K562 (cell line): ENCODE data around the gene IL5. TPM values are rescaled to one million over a fixed set of nuclear protein-coding genes. Genes with fewer than 3 reads are reported as not detected.

Experiments used
- ARID1B ChIP-seq: fragments of 450-650 bp; IDR thresholded peaks from 2 replicates; pipeline ENCODE4 v1.6.1; 2016; ENCODE audit warnings: antibody characterized with exemption, mild to moderate bottlenecking, inconsistent platforms
- E2F1 ChIP-seq: sonication (generic); formaldehyde crosslinking; IDR thresholded peaks from 2 replicates; pipeline ENCODE4 v1.8.1; 2023; ENCODE audit warnings: mild to moderate bottlenecking, missing genetic modification reagents, moderate library complexity
- E2F5 ChIP-seq: sonication (generic); formaldehyde crosslinking; IDR thresholded peaks from 2 replicates; pipeline ENCODE4 v1.8.0; 2022; ENCODE audit warnings: mild to moderate bottlenecking, missing genetic modification reagents
- ETV6 ChIP-seq, 3 experiments: fragments of 150-350 bp in 1 of 3; sonication (generic) in 1 of 3; formaldehyde crosslinking in 1 of 3; IDR thresholded peaks; 2 replicates each; pipeline versions ENCODE4 v1.6.1 to v1.8.0; 2014 to 2022; ENCODE audit warnings: borderline replicate concordance in 2 of 3, low read depth in 2 of 3, antibody characterized with exemption in 1 of 3, low read length in 1 of 3, mild to moderate bottlenecking in 1 of 3, missing genetic modification reagents in 1 of 3
- FOXK2 ChIP-seq, 2 experiments: fragments of 450-650 bp; IDR thresholded peaks in 1 of 2; conservative IDR thresholded peaks in 1 of 2; 2 replicates each; pipeline ENCODE4 v1.6.1; 2016; ENCODE audit warnings: low read depth in 2 of 2, mild to moderate bottlenecking in 1 of 2
- KLF16 ChIP-seq: IDR thresholded peaks from 2 replicates; pipeline ENCODE4 v1.6.1; 2016; ENCODE audit warnings: antibody characterized with exemption
- KLF6 ChIP-seq: fragments of 250-450 bp; sonication (Bioruptor Pico); IDR thresholded peaks from 2 replicates; pipeline ENCODE4 v1.4.0; 2020; ENCODE audit warnings: mild to moderate bottlenecking, moderate library complexity, borderline replicate concordance
- MAZ ChIP-seq, 2 experiments: fragments of 450-650 bp in 1 of 2; sonication (generic) in 1 of 2; formaldehyde crosslinking; IDR thresholded peaks in 1 of 2; conservative IDR thresholded peaks in 1 of 2; 2 replicates each; pipeline versions ENCODE4 v1.4.0 to v1.5.0; 2020; ENCODE audit warnings: mild to moderate bottlenecking in 1 of 2, missing genetic modification reagents in 1 of 2
- MECOM ChIP-seq: fragments of 250-450 bp; sonication (Bioruptor Pico); IDR thresholded peaks from 2 replicates; pipeline ENCODE4 v1.8.0; 2022; ENCODE audit warnings: inconsistent platforms
- MXI1 ChIP-seq: IDR thresholded peaks from 2 replicates; pipeline ENCODE4 v1.6.1; 2011; ENCODE audit warnings: low read depth, mild to moderate bottlenecking, improper control_type of control experiment, low read length
- NR2C1 ChIP-seq, 2 experiments: fragments of 450-650 bp; IDR thresholded peaks; 2 replicates each; pipeline ENCODE4 v1.6.1; 2017; ENCODE audit warnings: mild to moderate bottlenecking in 2 of 2, antibody characterized with exemption in 1 of 2, inconsistent platforms in 1 of 2, missing compliant biosample characterization in 1 of 2, missing genetic modification characterization in 1 of 2
- PHF21A ChIP-seq: fragments of 450-650 bp; IDR thresholded peaks from 2 replicates; pipeline ENCODE4 v1.6.1; 2017; ENCODE audit warnings: low read depth, borderline replicate concordance
- PML ChIP-seq: IDR thresholded peaks from 2 replicates; pipeline ENCODE4 v1.6.1; 2012; ENCODE audit warnings: low read length, inconsistent platforms
- RAD21 ChIP-seq, 2 experiments: fragments of 250-450 bp in 1 of 2; fragments of 450-650 bp in 1 of 2; sonication (Bioruptor Pico) in 1 of 2; formaldehyde crosslinking in 1 of 2; IDR thresholded peaks in 1 of 2; conservative IDR thresholded peaks in 1 of 2; 2 replicates each; pipeline versions ENCODE4 v1.4.0 to v1.8.0; 2020 to 2022; ENCODE audit warnings: mild to moderate bottlenecking in 2 of 2, moderate library complexity in 1 of 2
- RBM34 ChIP-seq: fragments of 200-400 bp; formaldehyde crosslinking; IDR thresholded peaks from 2 replicates; pipeline ENCODE4 v1.6.1; 2018; ENCODE audit warnings: low read length, borderline replicate concordance; ENCODE audit not compliant: insufficient read depth
- SMARCA4 ChIP-seq: fragments of 450-650 bp; IDR thresholded peaks from 2 replicates; pipeline ENCODE4 v1.6.1; 2016
- SUPT5H ChIP-seq: fragments of 450-650 bp; IDR thresholded peaks from 2 replicates; pipeline ENCODE4 v1.6.1; 2016
- TAF9B ChIP-seq: fragments of 450-650 bp; IDR thresholded peaks from 2 replicates; pipeline ENCODE4 v1.6.1; 2018; ENCODE audit warnings: mild to moderate bottlenecking; ENCODE audit not compliant: partially characterized antibody
- TEAD2 ChIP-seq: fragments of 450-650 bp; IDR thresholded peaks from 2 replicates; pipeline ENCODE4 v1.6.1; 2016; ENCODE audit warnings: missing genetic modification characterization, control low read depth, missing compliant biosample characterization
- TRIM24 ChIP-seq, 2 experiments: fragments of 450-650 bp; IDR thresholded peaks; 2 replicates each; pipeline ENCODE4 v1.6.1; 2016
- U2AF1 ChIP-seq: fragments of 200-400 bp; formaldehyde crosslinking; optimal IDR thresholded peaks from 2 replicates; pipeline ENCODE3; 2017; ENCODE audit warnings: mild to moderate bottlenecking, low read depth, low read length, moderate library complexity
- ZFX ChIP-seq: sonication (generic); formaldehyde crosslinking; IDR thresholded peaks from 2 replicates; pipeline ENCODE4 v1.8.0; 2022; ENCODE audit warnings: mild to moderate bottlenecking, missing genetic modification reagents, moderate library complexity
- ZNF24 ChIP-seq: fragments of 450-650 bp; IDR thresholded peaks from 2 replicates; pipeline ENCODE4 v1.6.1; 2016
- polyA plus RNA-seq, 8 experiments: library from polyadenylated mRNA; depleted of rRNA in 4 of 8; stranded (reverse) in 5 of 8; unstranded in 3 of 8; fragments of >200 nt; fragmentation: Nextera tagmentation in 2 of 8; fragmentation: Illumina TruSeq in 1 of 8; extraction: Ambion mirVana in 2 of 8; extraction: Trizol in 1 of 8; gene quantifications; 2 replicates each; pipeline versions ENCODE4 v1.2.1 to v1.2.3, GENCODE V29; 2011 to 2014; ENCODE audit warnings: inconsistent platforms in 1 of 8, missing spikeins in 1 of 8
- total RNA-seq, 7 experiments: library from RNA; depleted of rRNA in 6 of 7; stranded (reverse); fragments of >200 nt in 6 of 7; fragmentation: Illumina TruSeq in 2 of 7; extraction: Trizol in 2 of 7; gene quantifications; 2 replicates each; pipeline versions ENCODE4 v1.2.1 to v1.2.3, GENCODE V29; 2011 to 2021; ENCODE audit warnings: low replicate concordance in 1 of 7
- TF ChIP-seq, protein P1 (sequence below): fragments of 450-650 bp; IDR thresholded peaks from 2 replicates; pipeline ENCODE4 v1.6.1; 2016; ENCODE audit warnings: antibody characterized with exemption

The IL5 gene
- total and polyA plus RNA-seq, 9 of the 15 experiments (the other 6 are each of a cell fraction or from before 2014, with no cell fraction given) = 0.44 TPM; not detected in 8

DNA sequence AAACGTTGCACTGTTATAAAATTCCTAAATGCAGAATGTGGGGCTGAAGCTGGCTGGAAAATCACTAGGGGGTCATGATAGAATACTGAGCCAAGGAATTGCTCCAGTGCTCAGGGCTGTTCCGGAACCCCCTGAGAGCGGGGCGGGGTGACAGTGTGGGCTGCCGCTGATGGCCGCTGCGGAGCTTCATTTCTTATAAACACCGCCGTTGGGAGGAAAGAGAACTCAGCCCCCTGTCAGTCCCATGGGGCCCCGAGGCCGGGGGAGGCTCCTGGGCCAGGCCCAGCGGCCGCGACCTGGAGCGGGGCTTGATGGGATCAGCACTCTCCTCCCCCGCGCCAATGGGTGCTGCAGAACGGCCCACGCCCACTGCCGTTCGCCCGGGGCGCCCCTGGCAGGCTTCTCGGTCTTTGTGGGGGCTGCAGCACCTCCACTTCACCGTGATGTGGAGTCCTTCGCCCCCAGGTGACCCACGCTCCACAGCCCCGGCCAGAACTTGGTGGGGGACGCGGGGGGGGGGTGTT lies 47.6 kb downstream of the IL5 start (continued):
- peak; percentile 27; the same call in 1 of the 2 replicates for TF ChIP-seq TEAD2 (tag)
- TF ChIP-seq MAZ (CRISPR knock-in tag; conservative IDR thresholded peaks at IDR 0.05 in 1 of 2, IDR thresholded peaks at IDR 0.05 in 1 of 2) = peak; percentile 92 to 96
- TF ChIP-seq ZNF24 = peak; percentile 61; the same call in 1 of the 2 replicates
- TF ChIP-seq FOXK2 (conservative IDR thresholded peaks at IDR 0.05 in 1 of 2, IDR thresholded peaks at IDR 0.05 in 1 of 2; ENCODE audit: low read depth in 2 of 2) = peak; percentile 88 to 89
- TF ChIP-seq, protein P1, sequence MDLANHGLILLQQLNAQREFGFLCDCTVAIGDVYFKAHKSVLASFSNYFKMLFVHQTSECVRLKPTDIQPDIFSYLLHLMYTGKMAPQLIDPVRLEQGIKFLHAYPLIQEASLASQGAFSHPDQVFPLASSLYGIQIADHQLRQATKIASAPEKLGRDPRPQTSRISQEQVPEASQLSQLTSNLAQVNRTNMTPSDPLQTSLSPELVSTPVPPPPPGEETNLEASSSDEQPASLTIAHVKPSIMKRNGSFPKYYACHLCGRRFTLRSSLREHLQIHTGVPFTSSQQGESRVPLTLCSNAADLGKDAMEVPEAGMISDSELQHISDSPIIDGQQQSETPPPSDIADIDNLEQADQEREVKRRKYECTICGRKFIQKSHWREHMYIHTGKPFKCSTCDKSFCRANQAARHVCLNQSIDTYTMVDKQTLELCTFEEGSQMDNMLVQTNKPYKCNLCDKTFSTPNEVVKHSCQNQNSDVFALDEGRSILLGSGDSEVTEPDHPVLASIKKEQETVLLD = 0 out of 2 replicates have a peak, but pooled peaks have one; percentile 33
- peak in 1 of 2 experiments; percentile 42; a peak in 1 of 4 replicates for TF ChIP-seq ETV6 (IDR thresholded peaks at IDR 0.05; ENCODE audit: borderline replicate concordance in 1 of 2, low read depth in 2 of 2, low read length in 1 of 2)
- TF ChIP-seq ETV6 (CRISPR knock-in tag; IDR thresholded peaks at IDR 0.05; ENCODE audit: borderline replicate concordance) = no peak
- TF ChIP-seq MECOM (CRISPR knock-in tag) = no peak
- TF ChIP-seq U2AF1 = peak; percentile 38
- TF ChIP-seq ZFX (CRISPR knock-in tag) = peak; percentile 81
- peak; percentile 43 to 48 for TF ChIP-seq RAD21 (CRISPR knock-in tag; conservative IDR thresholded peaks at IDR 0.05 in 1 of 2, IDR thresholded peaks at IDR 0.05 in 1 of 2)
- TF ChIP-seq SMARCA4 = peak; percentile 63; the same call in 1 of the 2 replicates
- TF ChIP-seq TAF9B = no peak
- TF ChIP-seq ARID1B = peak; percentile 75
- TF ChIP-seq RBM34 = no peak
- no peak for TF ChIP-seq E2F5 (CRISPR knock-in tag)
- peak; percentile 41; the same call in 1 of the 2 replicates for TF ChIP-seq MXI1
- peak; percentile 75 for TF ChIP-seq E2F1
- no peak for TF ChIP-seq NR2C1 (IDR thresholded peaks at IDR 0.05)
- TF ChIP-seq NR2C1 (tag; IDR thresholded peaks at IDR 0.05) = peak; percentile 52
- peak in 1 of 2 experiments; percentile 39; a peak in 1 of 4 replicates for TF ChIP-seq TRIM24 (IDR thresholded peaks at IDR 0.05)
- peak; percentile 76; the same call in 1 of the 2 replicates for TF ChIP-seq PHF21A
- peak; percentile 31; the same call in 1 of the 2 replicates for TF ChIP-seq SUPT5H
- peak; percentile 75 for TF ChIP-seq KLF16
- TF ChIP-seq PML = no peak
- peak; percentile 71; the same call in 1 of the 2 replicates for TF ChIP-seq KLF6
